ENCODE data around the gene MRTFB.

GRCh38 chr16:14303639-14304394 is 232.7 kb downstream of the MRTFB start:
- TF ChIP-seq CTCF (IDR thresholded peaks at IDR 0.05) (no peak), POLR2A (IDR thresholded peaks at IDR 0.05) (no peak)
